GM12872 (cell line): Measurements from ENCODE around the gene ALAS1.

Experiments
- CTCF ChIP-seq: IDR thresholded peaks from 3 replicates; pipeline ENCODE4 v1.5.1; 2011; ENCODE audit warnings: low read depth, mild to moderate bottlenecking, low read length, moderate library complexity; ENCODE audit not compliant: insufficient read depth

The ALAS1 gene

GRCh38 chr3:52236424-52236886 is 38.5 kb downstream of the ALAS1 start:
- TF ChIP-seq CTCF, result peak; percentile 7; the same call in 1 of the 3 replicates

- TF ChIP-seq CTCF, result no peak
These were observed 39.2 kb downstream of the ALAS1 start for GRCh38 chr3:52237006-52237656.

GRCh38 chr3:52237657-52238172 is 39.8 kb downstream of the ALAS1 start:
- TF ChIP-seq CTCF, result no peak

GRCh38 chr3:52238193-52238760 is 40.3 kb downstream of the ALAS1 start:
- TF ChIP-seq CTCF, result no peak

GRCh38 chr3:52238761-52239701 is 41.1 kb downstream of the ALAS1 start, which contains the start of gene TWF2:
Gene TWF2 (minus strand): TSS chr3:52239158. CDS start chr3:52239016, 142 bp downstream.
- TF ChIP-seq CTCF, result peak; percentile 51

- TF ChIP-seq CTCF, result no peak
These were observed 42.3 kb downstream of the ALAS1 start for GRCh38 chr3:52240059-52240885.
